Urinary bladder (tissue), 2 donors: ENCODE results near the gene SLC36A1. TPM values are rescaled to one million over a fixed set of nuclear protein-coding genes. Genes with fewer than 3 reads are reported as not detected.

ENCODE experiments used
- polyA plus RNA-seq: library from polyadenylated mRNA; stranded (reverse); fragments of 200-250 nt; gene quantifications from one replicate; pipeline ENCODE4 v1.2.3, GENCODE V29; 2013
- small RNA-seq: library from RNA; depleted of rRNA; stranded (forward); fragments of <200 nt; gene quantifications from one replicate; pipeline ENCODE3, GENCODE V24; 2014
- total RNA-seq: library from RNA; depleted of rRNA; stranded (reverse); fragments of >200 nt; gene quantifications from one replicate; pipeline ENCODE4 v1.2.3, GENCODE V29; 2014
- donor health status: healthy.

The SLC36A1 gene
- total and polyA plus RNA-seq, 2 donors, result 5.5 to 9.8 TPM

Small RNA genes lying within 50 kb of the gene (small RNA-seq; reads per million reads assigned to genes)
- not detected for gene MIR6499
- not detected for gene RNA5SP197

Other genes starting within 250 kb of the SLC36A1 start
- 13.9 TPM for gene CCDC69, start 223.5 kb upstream of the SLC36A1 start, total RNA-seq
- gene CCDC69, start 223.5 kb upstream of the SLC36A1 start, polyA plus RNA-seq, result 155 TPM
- gene GM2A, start 194.4 kb upstream of the SLC36A1 start, total RNA-seq, result 33.7 TPM
- gene GM2A, start 194.4 kb upstream of the SLC36A1 start, polyA plus RNA-seq, result 28.6 TPM
- not detected for gene SLC36A3, start 143.8 kb upstream of the SLC36A1 start, total RNA-seq
- not detected for gene SLC36A3, start 143.8 kb upstream of the SLC36A1 start, polyA plus RNA-seq
- not detected for gene SLC36A2, start 100.0 kb upstream of the SLC36A1 start, total RNA-seq
- gene SLC36A2, start 100.0 kb upstream of the SLC36A1 start, polyA plus RNA-seq, result 0.03 TPM
- gene FAT2, start 143.7 kb downstream of the SLC36A1 start, total RNA-seq, result 5.0 TPM
- gene FAT2, start 143.7 kb downstream of the SLC36A1 start, polyA plus RNA-seq, result 2.7 TPM
- gene SPARC, start 239.3 kb downstream of the SLC36A1 start, total RNA-seq, result 5,536 TPM
- gene SPARC, start 239.3 kb downstream of the SLC36A1 start, polyA plus RNA-seq, result 1,774 TPM